Right lobe of liver (tissue), 6 donors: ENCODE results near the gene PTPN3. TPM values are rescaled to one million over a fixed set of nuclear protein-coding genes. Genes with fewer than 3 reads are reported as not detected.

Source experiments
- ATAC-seq, 4 donors: fragments of 200-7000 bp; cut with Tn5 transposase; one replicate each; pipeline ENCODE4 v1.9.1; 2020; ENCODE audit warnings: mild to moderate bottlenecking in 4 of 4, moderate library complexity in 4 of 4
- DNase-seq, 3 donors: peaks; one replicate each; pipeline ENCODE4 v3.0.0-alpha.2; 2020
- H3K27ac ChIP-seq, 3 donors: fragments of 200-600 bp; one replicate each; pipeline ENCODE4 v1.8.0; 2022
- H3K27me3 ChIP-seq, 2 donors: fragments of 200-600 bp; one replicate each; pipeline ENCODE4 v1.8.0; 2022
- H3K36me3 ChIP-seq, 4 donors: fragments of 200-600 bp; sonication (generic) in 1 of 4; one replicate each; pipeline versions ENCODE4 v1.5.1 to v1.8.0; 2017 to 2022; ENCODE audit warnings: control low read depth in 1 of 4
- H3K4me1 ChIP-seq, 4 donors: fragments of 200-600 bp; sonication (generic) in 1 of 4; one replicate each; pipeline versions ENCODE4 v1.5.1 to v1.8.0; 2017 to 2022; ENCODE audit warnings: control low read depth in 1 of 4
- H3K4me3 ChIP-seq, 3 donors: fragments of 200-600 bp; one replicate each; pipeline ENCODE4 v1.8.0; 2022
- H3K9me3 ChIP-seq, 4 donors: fragments of 200-600 bp; sonication (generic) in 1 of 4; one replicate each; pipeline versions ENCODE4 v1.5.1 to v1.8.0; 2017 to 2022; ENCODE audit warnings: control low read depth in 1 of 4
- CTCF ChIP-seq, 4 donors: fragments of 200-600 bp in 3 of 4; fragments of 450-650 bp in 1 of 4; IDR thresholded peaks; one replicate each; pipeline versions ENCODE4 v1.5.1 to v1.8.0; 2016 to 2022; ENCODE audit warnings: antibody characterized with exemption in 4 of 4, mild to moderate bottlenecking in 2 of 4
- POLR2A ChIP-seq: fragments of 450-650 bp; IDR thresholded peaks from one replicate; pipeline ENCODE4 v1.6.1; 2017; ENCODE audit warnings: antibody characterized with exemption, mild to moderate bottlenecking
- WGBS: methylation state at CpG from one replicate; pipeline ENCODE4 v1.1.6; 2018; ENCODE audit warnings: low coverage, low lambda C conversion rate; ENCODE audit not compliant: insufficient coverage; ENCODE audit errors: missing lambda C conversion rate; 5-methylcytosine and 5-hydroxymethylcytosine counted together
- intact Hi-C, 2 donors: fragments of 100-400 bp; cut with DNase I; formaldehyde crosslinking; loops; one replicate each; pipeline versions ENCODE4 v1.11.2 to v1.14.1; 2022
- total RNA-seq, 6 experiments: library from RNA; depleted of rRNA in 2 of 6; stranded (reverse); fragments of >200 nt in 2 of 6; fragmentation: NEBNext Ultra II Directional in 3 of 6; extraction: Animal tissue kit (Norgen Biotek cat#: 25700) in 3 of 6; gene quantifications; one replicate each; pipeline versions ENCODE4 v1.1.0 to v1.2.4, GENCODE V29; 2016 to 2023
- donor health status: DM: no; HTN: yes; CAD: no.
- donor health status: DM: no; HTN: no; CAD: no.
- donor health status: DM: no; HTN: no; CAD: no.
- donor health status: DM: no; HTN: yes; CAD: no.
- donor health status: DM: no; HTN: yes; CAD: no.

Gene PTPN3
- total RNA-seq, 6 experiments from 2014 or later = 15.0 to 33.3 (median 30.0) TPM

DNA sequence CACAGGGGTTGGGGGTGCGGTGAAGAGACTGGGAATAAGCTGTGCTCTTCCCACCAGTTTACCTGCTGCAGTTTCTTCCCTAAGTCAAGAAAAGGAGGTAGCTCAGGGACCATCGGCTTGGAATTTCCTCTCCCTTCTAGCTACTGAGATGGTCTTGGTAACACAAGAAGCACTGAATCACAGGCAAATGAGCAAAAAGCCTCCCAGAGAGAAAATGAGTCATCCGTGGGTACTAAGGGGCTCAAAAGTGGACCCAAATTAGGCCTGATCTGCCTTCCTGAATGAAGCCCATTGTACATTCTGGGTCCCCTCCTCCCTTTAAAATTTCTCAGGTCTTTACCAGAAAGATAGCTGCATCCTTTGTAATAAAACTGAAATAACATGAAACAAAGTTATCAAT lies 49.9 kb downstream of the PTPN3 start:
- Histone ChIP-seq H3K27ac (no peak overlapping the region), H3K9me3 (no peaks in the 10 kb centered on the region), H3K4me1 (no peaks in the 10 kb centered on the region), H3K27me3 (no peaks in the 10 kb centered on the region), H3K4me3 (no peak overlapping the region), H3K36me3 (peaks cover 0 to 23% (median 7%) of the 10 kb centered on the region in 4 donors)
- no peak for TF ChIP-seq CTCF (IDR thresholded peaks at IDR 0.05)
- TF ChIP-seq POLR2A = no peak
- ATAC-seq (no peak), DNase-seq (no peak)
- intact Hi-C loops = no loop called here
- WGBS = 89% methylated on average over 3 of the region's 3 CpGs

DNA sequence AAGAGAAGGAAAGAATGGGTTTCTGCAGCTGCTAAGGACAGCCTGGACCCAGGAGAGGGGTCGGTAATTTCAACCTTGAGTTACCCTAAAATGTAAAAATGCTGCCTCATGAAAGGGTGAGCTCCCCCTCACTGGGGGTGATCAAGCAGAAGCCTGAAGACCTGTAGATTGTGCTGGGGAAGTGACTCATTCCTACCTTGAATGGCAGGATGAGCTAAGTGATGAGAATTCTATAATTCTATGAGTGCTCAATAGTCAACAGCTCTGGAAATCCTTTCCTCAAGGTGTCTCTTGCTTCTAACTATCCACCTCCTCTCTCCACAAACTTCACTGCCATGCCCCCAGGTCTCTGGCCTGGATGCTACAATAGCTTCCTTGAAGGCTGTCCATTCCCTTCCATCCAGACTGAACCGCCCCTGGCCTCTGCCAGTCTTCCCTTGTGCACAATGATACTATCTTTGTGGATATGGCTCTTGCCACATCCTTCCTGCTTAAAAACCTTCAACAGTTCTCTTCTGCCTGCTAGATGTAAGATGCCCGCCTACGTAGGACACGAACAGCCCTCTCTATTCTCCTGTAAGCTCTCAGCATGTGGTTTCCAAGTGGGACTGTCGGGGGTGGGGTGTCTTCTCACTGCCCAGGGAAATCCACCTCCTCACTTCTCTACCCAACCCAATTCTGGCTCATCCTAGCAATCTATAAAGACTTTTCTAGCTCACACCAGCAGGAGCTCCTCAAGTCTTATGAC lies 50.6 kb downstream of the PTPN3 start:
- ATAC-seq (no peak), DNase-seq (no peak)
- no peak overlapping the region for H3K4me3 ChIP-seq
- H3K9me3 ChIP-seq = no peaks in the 10 kb centered on the region
- H3K27me3 ChIP-seq = no peaks in the 10 kb centered on the region
- intact Hi-C loops = no loop called here
- peaks cover 0 to 23% (median 5%) of the 10 kb centered on the region in 4 donors for H3K36me3 ChIP-seq
- WGBS = 73% methylated on average over 1 of the region's 6 CpGs
- H3K4me1 ChIP-seq = no peaks in the 10 kb centered on the region
- no peak overlapping the region for H3K27ac ChIP-seq
- TF ChIP-seq CTCF (IDR thresholded peaks at IDR 0.05) (no peak), POLR2A (no peak)

DNA sequence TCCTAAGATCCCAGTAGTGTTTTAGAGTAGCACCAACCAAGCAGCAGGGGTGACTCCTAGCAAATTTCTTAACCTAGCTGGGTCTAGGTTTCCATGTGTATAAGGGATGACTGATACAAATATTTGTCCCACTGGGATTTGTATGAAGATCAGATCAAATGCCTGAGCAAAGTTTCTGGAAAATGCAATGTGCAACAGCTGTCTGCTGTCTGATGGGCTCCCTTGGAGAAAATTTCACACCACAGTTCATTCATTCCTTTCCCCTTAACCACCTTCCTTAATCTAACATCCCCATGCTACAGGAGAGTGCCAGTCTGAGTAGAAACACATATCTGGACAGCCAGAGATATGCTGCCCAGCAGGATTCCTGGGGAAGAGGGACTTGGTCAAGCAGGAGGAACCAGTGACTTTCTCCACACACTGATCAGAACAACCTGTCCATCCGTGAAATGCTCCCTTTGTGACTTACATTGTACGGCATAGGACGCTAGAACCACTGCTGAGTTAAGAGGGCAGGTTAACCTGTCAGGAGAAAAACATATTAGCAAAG lies 53.3 kb downstream of the PTPN3 start:
- Histone ChIP-seq H3K27ac (no peak overlapping the region), H3K27me3 (no peaks in the 10 kb centered on the region), H3K9me3 (no peaks in the 10 kb centered on the region), H3K4me1 (peaks cover 0 to 18% (median 0%) of the 10 kb centered on the region in 4 donors), H3K36me3 (peaks cover 0 to 23% (median 5%) of the 10 kb centered on the region in 4 donors), H3K4me3 (no peak overlapping the region)
- TF ChIP-seq CTCF (IDR thresholded peaks at IDR 0.05) = no peak
- TF ChIP-seq POLR2A = no peak
- DNase-seq (no peak), ATAC-seq (no peak)
- WGBS = 91% methylated on average over 3 of the region's 3 CpGs
- intact Hi-C loops = no loop called here

- peaks cover 0 to 15% (median 5%) of the 10 kb centered on the region in 4 donors for H3K36me3 ChIP-seq
- H3K27ac ChIP-seq = no peak overlapping the region
- no peak overlapping the region for H3K4me3 ChIP-seq
- no peaks in the 10 kb centered on the region for H3K9me3 ChIP-seq
- DNase-seq (no peak), ATAC-seq (no peak)
- H3K27me3 ChIP-seq = no peaks in the 10 kb centered on the region
- peaks cover 0 to 19% (median 0%) of the 10 kb centered on the region in 4 donors for H3K4me1 ChIP-seq
- TF ChIP-seq POLR2A = no peak
- TF ChIP-seq CTCF (IDR thresholded peaks at IDR 0.05) = no peak
- intact Hi-C loops = no loop called here
- 61% methylated on average over 2 of the region's 2 CpGs for WGBS
These were observed 55.4 kb downstream of the PTPN3 start for GRCh38 chr9:109442716-109443115.
